ENCODE results near the gene TTC22.
A peak's percentile ranks its signal among the peaks of the same experiment; 100 is the strongest.

The TTC22 gene

GRCh38 chr1:54768093-54768492 lies 33.0 kb downstream of the TTC22 start:
- no peak for DNase-seq (ENCODE audit: extremely low read depth, low read depth)
- no peak for TF ChIP-seq CTCF (IDR thresholded peaks at IDR 0.05; ENCODE audit: low read depth, low read length)

- no peak for TF ChIP-seq CTCF (IDR thresholded peaks at IDR 0.05; ENCODE audit: low read depth, low read length)
- no peak for DNase-seq (ENCODE audit: extremely low read depth, low read depth)
Observed at GRCh38 chr1:54767526-54767925, 33.6 kb downstream of the TTC22 start.

GRCh38 chr1:54766726-54767125 lies 34.4 kb downstream of the TTC22 start:
- no peak for DNase-seq (ENCODE audit: extremely low read depth, low read depth)
- no peak for TF ChIP-seq CTCF (IDR thresholded peaks at IDR 0.05; ENCODE audit: low read depth, low read length)

GRCh38 chr1:54764922-54765561 lies 36.1 kb downstream of the TTC22 start:
- no peak for TF ChIP-seq CTCF (IDR thresholded peaks at IDR 0.05; ENCODE audit: low read depth, low read length)
- no peak for DNase-seq (ENCODE audit: extremely low read depth, low read depth)

- peak; percentile 99 for DNase-seq (ENCODE audit: extremely low read depth, low read depth)
- TF ChIP-seq CTCF (IDR thresholded peaks at IDR 0.05; ENCODE audit: low read depth, low read length): no peak
Observed at GRCh38 chr1:54764133-54764921, 36.8 kb downstream of the TTC22 start, which contains the start of gene PARS2. PARS2 (minus strand) TSS chr1:54764523; CDS start chr1:54759161, 5,362 bp downstream.

- TF ChIP-seq CTCF (IDR thresholded peaks at IDR 0.05; ENCODE audit: low read depth, low read length): no peak
- DNase-seq (ENCODE audit: extremely low read depth, low read depth): no peak
Observed at GRCh38 chr1:54763816-54764132, 37.3 kb downstream of the TTC22 start.

- no peak for TF ChIP-seq CTCF (IDR thresholded peaks at IDR 0.05; ENCODE audit: low read depth, low read length)
- DNase-seq (ENCODE audit: extremely low read depth, low read depth): no peak
Observed at GRCh38 chr1:54758678-54759348, 42.3 kb downstream of the TTC22 start.

All from AG09319 (cell line).